ENCODE measurements around the gene RTEL1. TPM values are rescaled to one million over a fixed set of nuclear protein-coding genes. Genes with fewer than 3 reads are reported as not detected.

Gene RTEL1
- total RNA-seq, 1 experiment from 2014 or later = 26.1 TPM

- Histone ChIP-seq H3K36me3 (ENCODE audit: control insufficient read depth, insufficient read depth, low read length) (peaks cover 9% of the 10 kb centered on the region; the same call in 1 of the 2 replicates), H3K4me3 (ENCODE audit: low read depth in 2 of 2, low read length in 2 of 2) (no peak overlapping the region), H3K27me3 (ENCODE audit: control insufficient read depth, insufficient read depth, low read length) (no peaks in the 10 kb centered on the region), H3K4me1 (ENCODE audit: control insufficient read depth, insufficient read depth, low read length) (peaks cover 63% of the 10 kb centered on the region), H3K9me3 (ENCODE audit: control insufficient read depth, insufficient read depth, low read depth, low read length) (no peaks in the 10 kb centered on the region), H3K27ac (ENCODE audit: low read length) (peak overlapping the region; percentile 41)
- ATAC-seq = no peak
- in situ Hi-C loops (cut with HindIII; ENCODE audit: low pct_unique_long_range_greater_than_20kb, low sequenced_read_pairs) = no loop called here
- DNase-seq (ENCODE audit: low read depth, low spot score) = no peak
- ChIA-PET CTCF (interaction anchor here (0.6 kb wide), 1 partner anchor 206 kb away, joined by 3 read pairs; no protein-coding TSS in a partner anchor), POLR2A (interaction anchor here (0.6 kb wide), 1 partner anchor 129 kb away, joined by 3 read pairs; the partner anchor contains the start of gene HELZ2)
- intact Hi-C loops (cut with micrococcal nuclease; ENCODE audit: unreplicated experiment) = no loop called here
- BruUV-seq (replicated peaks) = no TSS peak
- TF ChIP-seq POLR2AphosphoS5 (IDR thresholded peaks at IDR 0.05; ENCODE audit: low read depth, low read length) = peak; percentile 41; the same call in 1 of the 2 replicates
- TF ChIP-seq TCF7L2 (IDR thresholded peaks at IDR 0.05; ENCODE audit: low read depth, low read length) = no peak
These were observed 44.8 kb downstream of the RTEL1 start for GRCh38 chr20:63702751-63703470.

- intact Hi-C loops (cut with micrococcal nuclease; ENCODE audit: unreplicated experiment) (no loop called here), in situ Hi-C loops (cut with HindIII; ENCODE audit: low pct_unique_long_range_greater_than_20kb, low sequenced_read_pairs) (no loop called here)
- no peaks in the 10 kb centered on the region for H3K27me3 ChIP-seq (ENCODE audit: control insufficient read depth, insufficient read depth, low read length)
- TF ChIP-seq TCF7L2 (IDR thresholded peaks at IDR 0.05; ENCODE audit: low read depth, low read length) (no peak), POLR2AphosphoS5 (IDR thresholded peaks at IDR 0.05; ENCODE audit: low read depth, low read length) (no peak; the same call in 1 of the 2 replicates), CTCF (IDR thresholded peaks at IDR 0.05) (no peak), SIN3A (IDR thresholded peaks at IDR 0.05; ENCODE audit: borderline replicate concordance, insufficient read depth, low read depth, low read length) (no peak)
- TF ChIP-seq, protein P1, sequence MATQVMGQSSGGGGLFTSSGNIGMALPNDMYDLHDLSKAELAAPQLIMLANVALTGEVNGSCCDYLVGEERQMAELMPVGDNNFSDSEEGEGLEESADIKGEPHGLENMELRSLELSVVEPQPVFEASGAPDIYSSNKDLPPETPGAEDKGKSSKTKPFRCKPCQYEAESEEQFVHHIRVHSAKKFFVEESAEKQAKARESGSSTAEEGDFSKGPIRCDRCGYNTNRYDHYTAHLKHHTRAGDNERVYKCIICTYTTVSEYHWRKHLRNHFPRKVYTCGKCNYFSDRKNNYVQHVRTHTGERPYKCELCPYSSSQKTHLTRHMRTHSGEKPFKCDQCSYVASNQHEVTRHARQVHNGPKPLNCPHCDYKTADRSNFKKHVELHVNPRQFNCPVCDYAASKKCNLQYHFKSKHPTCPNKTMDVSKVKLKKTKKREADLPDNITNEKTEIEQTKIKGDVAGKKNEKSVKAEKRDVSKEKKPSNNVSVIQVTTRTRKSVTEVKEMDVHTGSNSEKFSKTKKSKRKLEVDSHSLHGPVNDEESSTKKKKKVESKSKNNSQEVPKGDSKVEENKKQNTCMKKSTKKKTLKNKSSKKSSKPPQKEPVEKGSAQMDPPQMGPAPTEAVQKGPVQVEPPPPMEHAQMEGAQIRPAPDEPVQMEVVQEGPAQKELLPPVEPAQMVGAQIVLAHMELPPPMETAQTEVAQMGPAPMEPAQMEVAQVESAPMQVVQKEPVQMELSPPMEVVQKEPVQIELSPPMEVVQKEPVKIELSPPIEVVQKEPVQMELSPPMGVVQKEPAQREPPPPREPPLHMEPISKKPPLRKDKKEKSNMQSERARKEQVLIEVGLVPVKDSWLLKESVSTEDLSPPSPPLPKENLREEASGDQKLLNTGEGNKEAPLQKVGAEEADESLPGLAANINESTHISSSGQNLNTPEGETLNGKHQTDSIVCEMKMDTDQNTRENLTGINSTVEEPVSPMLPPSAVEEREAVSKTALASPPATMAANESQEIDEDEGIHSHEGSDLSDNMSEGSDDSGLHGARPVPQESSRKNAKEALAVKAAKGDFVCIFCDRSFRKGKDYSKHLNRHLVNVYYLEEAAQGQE (IDR thresholded peaks at IDR 0.05; ENCODE audit: insufficient read depth in 1 of 2, low read depth in 2 of 2, low read length in 1 of 2) = no peak
- peaks cover 57% of the 10 kb centered on the region for H3K4me1 ChIP-seq (ENCODE audit: control insufficient read depth, insufficient read depth, low read length)
- DNase-seq (ENCODE audit: low read depth, low spot score) (no peak), ATAC-seq (no peak)
- no peaks in the 10 kb centered on the region for H3K9me3 ChIP-seq (ENCODE audit: control insufficient read depth, insufficient read depth, low read depth, low read length)
- H3K36me3 ChIP-seq (ENCODE audit: control insufficient read depth, insufficient read depth, low read length) = peaks cover 9% of the 10 kb centered on the region; the same call in 1 of the 2 replicates
- H3K27ac ChIP-seq (ENCODE audit: low read length) = no peak overlapping the region
- BruUV-seq (replicated peaks) = no TSS peak
- no peak overlapping the region for H3K4me3 ChIP-seq (ENCODE audit: low read depth in 2 of 2, low read length in 2 of 2)
- POLR2A ChIA-PET = no interaction called here
- CTCF ChIA-PET = no interaction called here
These were observed 45.4 kb downstream of the RTEL1 start for GRCh38 chr20:63703471-63703975.

Measured in Panc1 (cell line).